Lower leg skin (tissue), 3 donors: Measurements from ENCODE around the gene TNRC6A.

Experiments
- POLR2A ChIP-seq, 2 donors: fragments of 450-650 bp; IDR thresholded peaks; one replicate each; pipeline ENCODE4 v1.6.1; 2016 to 2017; ENCODE audit warnings: antibody characterized with exemption in 2 of 2, mild to moderate bottlenecking in 1 of 2, moderate library complexity in 1 of 2
- TF ChIP-seq, protein P1 (sequence below), 3 donors: fragments of 450-650 bp; IDR thresholded peaks; one replicate each; pipeline ENCODE4 v1.5.1; 2016; ENCODE audit warnings: antibody characterized with exemption in 3 of 3, mild to moderate bottlenecking in 3 of 3, moderate library complexity in 2 of 3

DNA sequence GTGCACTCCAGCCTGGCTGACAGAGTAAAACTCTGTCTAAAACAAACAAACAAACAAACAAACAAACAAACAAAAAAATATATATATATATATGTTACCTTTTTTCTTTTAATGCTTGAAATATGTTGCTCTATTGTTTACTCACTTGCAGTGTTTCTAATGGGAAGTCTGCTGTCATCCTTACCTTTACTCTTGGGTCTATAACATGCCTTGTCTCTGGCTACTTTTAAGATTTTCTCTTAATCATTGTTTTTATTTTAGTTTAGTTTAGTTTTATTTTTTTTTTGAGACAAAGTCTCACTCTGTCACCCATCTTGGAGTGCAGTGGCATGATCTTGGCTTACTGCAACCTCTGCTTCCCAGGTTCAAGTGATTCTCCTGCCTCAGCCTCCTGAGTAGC, 16.1 kb upstream of the TNRC6A start:
- TF ChIP-seq, protein P1, sequence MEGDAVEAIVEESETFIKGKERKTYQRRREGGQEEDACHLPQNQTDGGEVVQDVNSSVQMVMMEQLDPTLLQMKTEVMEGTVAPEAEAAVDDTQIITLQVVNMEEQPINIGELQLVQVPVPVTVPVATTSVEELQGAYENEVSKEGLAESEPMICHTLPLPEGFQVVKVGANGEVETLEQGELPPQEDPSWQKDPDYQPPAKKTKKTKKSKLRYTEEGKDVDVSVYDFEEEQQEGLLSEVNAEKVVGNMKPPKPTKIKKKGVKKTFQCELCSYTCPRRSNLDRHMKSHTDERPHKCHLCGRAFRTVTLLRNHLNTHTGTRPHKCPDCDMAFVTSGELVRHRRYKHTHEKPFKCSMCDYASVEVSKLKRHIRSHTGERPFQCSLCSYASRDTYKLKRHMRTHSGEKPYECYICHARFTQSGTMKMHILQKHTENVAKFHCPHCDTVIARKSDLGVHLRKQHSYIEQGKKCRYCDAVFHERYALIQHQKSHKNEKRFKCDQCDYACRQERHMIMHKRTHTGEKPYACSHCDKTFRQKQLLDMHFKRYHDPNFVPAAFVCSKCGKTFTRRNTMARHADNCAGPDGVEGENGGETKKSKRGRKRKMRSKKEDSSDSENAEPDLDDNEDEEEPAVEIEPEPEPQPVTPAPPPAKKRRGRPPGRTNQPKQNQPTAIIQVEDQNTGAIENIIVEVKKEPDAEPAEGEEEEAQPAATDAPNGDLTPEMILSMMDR (IDR thresholded peaks at IDR 0.05) = no peak
- TF ChIP-seq POLR2A (IDR thresholded peaks at IDR 0.05) = no peak
